NCI-H1048 (cell line): Measurements from ENCODE around the gene RDH8.

Experiments used
- DNase-seq: peaks from one replicate; lab custom pipeline; 2025; lab: John Stamatoyannopoulos, UW

RDH8 gene

DNA sequence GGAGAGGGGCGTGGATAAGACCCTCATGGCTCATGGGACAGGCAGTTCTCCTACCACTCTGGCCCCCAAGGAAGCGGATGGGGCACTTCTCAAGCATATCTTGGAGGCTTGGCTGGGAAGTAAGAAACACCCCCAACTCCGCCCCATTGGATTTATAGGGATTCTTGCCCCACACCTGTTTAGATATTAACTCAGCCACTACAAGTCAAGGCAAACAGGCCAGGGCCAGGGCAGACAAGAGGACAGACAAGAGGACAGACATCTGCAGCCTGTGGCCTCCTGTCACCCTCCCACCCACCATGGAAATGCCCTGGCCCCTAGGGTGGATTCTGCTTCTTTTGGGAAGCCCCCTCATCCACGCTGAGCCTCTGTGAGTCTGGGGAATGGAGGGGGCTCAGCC lies 24.1 kb downstream of the RDH8 start:
- DNase-seq, result no peak

DNA sequence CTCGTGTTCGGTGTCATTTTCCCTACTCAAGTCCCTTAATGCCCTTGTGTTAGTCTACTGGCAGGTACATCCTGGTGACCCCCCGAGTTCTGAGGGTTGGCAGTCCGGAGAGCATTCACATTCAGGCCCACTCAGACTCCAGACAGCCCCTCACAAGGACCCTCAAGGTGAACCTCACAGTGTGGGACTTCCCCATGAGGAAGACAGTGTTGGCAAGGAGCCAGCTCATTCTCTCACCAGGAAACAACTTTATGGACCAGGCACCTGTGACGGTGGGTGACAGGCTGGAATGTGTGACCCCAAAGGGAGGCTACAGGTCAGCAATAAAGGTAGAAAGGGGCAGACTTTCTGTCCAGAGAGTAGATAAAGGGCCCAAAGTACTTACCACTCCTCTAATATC lies 24.5 kb downstream of the RDH8 start:
- DNase-seq, result no peak

DNA sequence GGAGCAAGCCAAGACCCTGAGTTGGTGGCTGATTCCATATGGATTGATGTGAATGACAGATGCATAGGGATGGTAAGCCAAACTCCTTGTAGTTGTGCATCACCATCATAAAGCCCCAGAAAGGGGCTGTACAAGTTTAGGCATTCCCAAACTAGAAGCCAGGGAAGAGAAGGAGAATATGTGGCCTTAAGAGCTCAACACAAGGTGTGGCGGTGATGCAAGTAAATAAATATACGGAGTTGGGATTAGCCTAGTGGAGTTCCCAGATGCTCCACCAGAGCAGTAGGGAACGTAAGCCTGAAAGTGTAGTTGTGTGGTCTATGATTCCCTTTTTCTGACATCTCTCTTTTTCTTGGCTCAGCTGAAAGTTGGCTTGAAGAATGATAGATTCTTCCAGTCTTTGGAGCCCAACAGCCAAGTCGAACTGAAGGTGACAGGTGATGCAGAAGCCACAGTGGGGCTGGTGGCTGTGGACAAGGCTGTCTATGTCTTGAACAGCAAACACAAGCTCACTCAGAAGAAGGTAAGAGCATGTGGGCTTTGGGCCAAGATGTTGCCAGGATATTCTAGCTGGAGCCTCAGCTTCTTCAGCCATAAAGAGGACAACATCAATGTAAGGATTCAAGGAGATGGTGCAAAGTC lies 30.1 kb downstream of the RDH8 start:
- DNase-seq, result no peak

DNA sequence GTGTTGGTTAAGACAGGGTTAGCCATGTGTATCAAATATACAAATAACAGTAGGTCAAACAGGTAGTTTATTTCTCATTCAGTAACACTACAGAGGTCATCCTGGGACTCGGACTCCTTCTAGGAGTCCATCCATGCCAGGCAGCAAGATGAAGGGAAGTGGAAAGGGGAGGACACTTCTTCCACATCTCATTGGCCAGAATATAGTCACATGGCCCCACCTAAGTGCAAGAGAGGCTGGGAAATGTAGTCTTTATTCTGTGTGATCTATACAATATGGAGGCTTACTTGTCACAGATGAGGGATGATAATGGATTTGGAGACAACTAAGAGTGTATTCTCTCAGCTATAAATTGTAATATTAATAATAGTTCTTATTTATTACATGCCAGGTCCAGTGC lies 31.1 kb downstream of the RDH8 start:
- no peak for DNase-seq

DNA sequence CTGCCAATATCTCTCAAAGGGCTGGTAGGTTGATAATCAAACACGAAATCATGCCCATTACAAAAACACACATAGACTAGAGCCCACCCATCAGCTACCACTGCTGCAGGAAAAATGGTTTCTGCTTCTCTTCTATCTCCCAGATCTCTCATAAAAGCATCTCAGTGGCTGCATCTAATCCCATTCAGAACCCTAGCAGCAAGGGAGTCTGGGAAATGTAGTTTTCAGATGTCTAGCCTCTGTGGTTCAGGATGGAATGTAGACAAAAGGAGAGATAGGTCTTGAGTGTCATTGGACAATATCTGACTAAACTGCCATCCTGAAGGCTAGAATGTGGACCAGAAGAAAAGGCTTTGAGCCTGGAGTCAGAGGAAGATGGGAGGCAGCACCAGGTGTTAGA lies 32.1 kb downstream of the RDH8 start:
- no peak for DNase-seq

DNA sequence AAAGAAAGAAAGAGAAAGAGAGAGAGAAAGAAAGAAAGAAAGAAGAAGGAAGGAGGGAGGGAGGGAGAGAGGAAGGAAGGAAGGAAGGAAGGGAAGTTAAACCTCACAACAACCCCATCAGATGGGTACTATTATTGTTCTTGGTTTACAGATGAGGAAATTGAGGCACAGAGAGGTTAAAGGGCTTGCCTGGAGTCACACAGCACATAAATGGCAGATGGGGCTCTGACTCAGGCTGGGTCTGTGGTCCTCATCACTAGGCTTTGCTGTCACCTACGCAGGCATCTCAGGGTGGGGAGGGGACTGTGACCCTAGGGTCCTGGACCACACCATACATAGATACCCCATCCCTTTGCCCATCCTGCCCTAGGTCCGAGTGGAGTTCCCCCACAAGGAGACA lies 36.3 kb downstream of the RDH8 start:
- DNase-seq, result no peak

DNA sequence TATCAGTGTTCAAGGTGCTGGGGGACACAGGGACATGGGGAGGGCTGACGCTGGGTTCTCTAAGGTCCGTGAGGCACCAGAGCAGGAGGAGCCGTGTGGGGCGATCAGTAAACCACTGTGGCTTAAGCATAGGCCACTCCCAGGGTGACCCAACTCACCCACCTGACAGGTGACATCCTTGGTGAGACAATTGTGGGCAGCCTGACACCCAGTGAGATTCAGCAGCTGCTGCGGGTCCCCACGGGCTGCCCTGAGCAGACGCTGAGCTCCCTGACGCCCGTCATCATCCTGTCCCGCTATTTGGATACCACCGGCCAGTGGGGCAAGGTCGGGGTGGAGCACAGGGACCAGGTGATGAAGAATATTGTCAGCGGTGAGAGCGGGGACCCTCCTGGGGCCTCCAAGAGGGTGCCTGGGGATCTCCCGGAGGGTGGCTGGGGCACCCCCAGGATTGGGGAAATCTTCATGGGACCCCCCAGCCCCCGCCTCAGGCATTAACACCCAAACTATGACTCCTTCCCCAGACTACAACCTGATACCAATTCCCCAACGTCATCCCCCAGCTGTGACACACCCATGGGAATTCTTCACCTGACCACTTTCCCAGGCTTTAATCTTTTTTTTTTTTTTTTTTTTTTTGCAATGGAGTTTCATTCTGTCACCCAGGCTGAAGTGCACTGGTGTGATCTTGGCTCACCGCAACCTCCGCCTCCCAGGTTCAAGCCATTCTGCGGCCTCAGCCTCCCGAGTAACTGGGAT lies 39.5 kb downstream of the RDH8 start:
- no peak for DNase-seq

DNA sequence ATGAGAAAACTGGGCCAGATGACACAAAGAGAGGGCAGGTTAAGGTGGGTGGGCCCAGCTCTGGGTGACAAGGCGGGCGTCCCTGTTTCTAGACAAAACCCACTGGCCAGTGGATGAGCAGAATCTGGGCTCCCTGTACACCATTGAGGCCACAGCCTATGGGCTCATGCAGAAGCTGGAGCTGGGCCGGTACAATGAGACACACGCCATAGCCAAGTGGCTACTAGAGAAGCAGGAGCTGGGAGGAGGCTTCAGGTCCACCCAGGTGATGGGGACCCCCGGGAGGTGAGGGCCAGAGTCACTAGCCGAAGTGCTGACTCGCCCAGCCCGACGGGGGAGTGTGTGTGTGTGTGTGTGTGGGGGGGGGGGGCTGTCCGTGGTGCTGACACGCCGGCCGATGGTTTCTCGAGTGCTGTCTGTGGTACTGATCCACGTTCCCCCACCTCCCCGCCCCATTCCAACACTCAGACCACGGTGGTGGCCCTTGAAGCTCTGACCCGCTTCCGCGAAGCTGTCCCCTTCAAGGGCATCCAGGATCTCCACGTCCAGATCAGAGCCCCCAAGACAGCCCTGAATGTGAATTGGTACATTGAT lies 48.5 kb downstream of the RDH8 start:
- DNase-seq, result no peak

DNA sequence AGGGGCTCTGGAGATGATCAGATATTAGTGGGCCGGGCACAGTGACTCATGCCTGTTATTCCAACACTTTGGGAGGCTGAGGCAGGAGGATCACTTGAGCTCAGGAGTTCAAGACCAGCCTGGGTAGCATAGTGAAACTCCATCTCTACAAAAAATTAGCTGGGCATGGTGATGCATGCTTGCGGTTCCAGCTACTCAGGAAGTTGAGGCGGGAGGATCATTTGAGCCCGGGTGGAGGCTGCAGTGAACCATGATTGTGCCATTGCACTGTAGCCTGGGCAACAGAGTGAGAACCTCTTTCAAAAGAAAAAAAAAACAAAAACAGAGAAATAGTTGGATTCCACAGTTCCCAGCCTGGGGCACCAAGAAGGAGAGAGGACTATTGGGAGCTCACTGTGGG lies 54.9 kb downstream of the RDH8 start:
- DNase-seq, result no peak

DNA sequence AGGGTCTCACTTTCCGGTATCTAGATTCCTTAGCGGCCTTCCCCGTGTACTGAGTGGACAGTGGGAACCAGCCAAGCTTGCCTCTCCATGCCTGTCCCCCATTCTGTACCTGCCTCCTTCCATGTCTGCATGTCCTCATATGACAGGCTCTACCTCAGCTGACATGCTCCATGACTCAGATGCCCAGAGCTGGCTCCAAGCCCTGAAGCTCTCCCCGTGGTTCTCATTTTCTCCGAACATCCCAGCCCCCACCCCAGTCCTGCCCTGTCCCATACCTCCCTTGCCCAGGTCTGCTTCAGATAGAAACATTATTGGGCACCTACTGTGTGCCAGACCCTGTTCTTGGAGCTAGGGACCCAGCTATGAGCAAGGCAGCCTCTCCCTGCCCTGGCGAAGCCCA lies 55.8 kb downstream of the RDH8 start:
- DNase-seq, result no peak

DNA sequence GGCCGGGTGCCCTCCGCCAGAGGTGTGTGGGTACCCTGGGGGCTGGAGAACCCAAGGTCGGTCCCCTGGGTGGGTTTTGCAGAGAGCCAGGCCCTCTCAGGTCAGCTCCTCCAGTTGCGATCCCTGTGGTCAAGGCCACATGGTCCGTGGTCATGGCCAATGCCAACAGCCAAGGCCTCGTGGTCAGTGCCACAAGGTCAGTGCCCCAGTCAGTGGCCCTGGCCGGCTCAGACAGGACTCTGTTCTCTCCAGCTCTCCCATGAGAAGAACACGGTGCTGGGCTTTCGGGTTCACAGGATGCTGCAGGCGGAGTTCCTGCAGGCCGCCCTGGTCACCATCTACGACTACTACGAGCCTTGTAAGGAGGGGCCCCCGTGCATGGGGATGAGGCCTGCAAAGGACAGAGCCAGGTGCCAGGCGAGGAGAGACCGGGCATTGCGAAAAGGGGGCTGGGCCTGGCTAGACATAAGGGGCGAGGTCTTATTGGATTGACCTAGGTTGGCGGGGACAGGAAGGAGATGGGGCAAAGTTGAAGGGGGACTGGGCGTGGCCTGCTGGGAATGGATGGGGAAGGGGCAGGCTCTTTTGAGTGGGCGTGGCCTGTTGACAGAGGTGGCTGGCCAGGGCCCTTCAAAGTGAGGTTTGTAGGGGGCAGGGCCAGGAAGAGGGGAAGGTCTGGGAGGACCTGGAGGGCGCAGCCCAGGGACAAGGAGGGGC lies 57.6 kb downstream of the RDH8 start:
- no peak for DNase-seq
